NT2/D1 (cell line): ENCODE measurements around the gene RAD23B.

Experiments used
- SUZ12 ChIP-seq: IDR thresholded peaks from 2 replicates; pipeline ENCODE4 v1.6.1; 2011; ENCODE audit not compliant: insufficient read length, insufficient read depth; ENCODE audit errors: extremely low read depth
- YY1 ChIP-seq: IDR thresholded peaks from 2 replicates; pipeline ENCODE4 v1.6.1; 2011; ENCODE audit not compliant: insufficient read length, insufficient read depth
- ZNF274 ChIP-seq: IDR thresholded peaks from 2 replicates; pipeline ENCODE4 v1.6.1; 2011; ENCODE audit warnings: mild to moderate bottlenecking, low read depth, low read length

- no peak for TF ChIP-seq YY1
- TF ChIP-seq SUZ12, result no peak
- TF ChIP-seq ZNF274, result no peak
Observed at GRCh38 chr9:107314763-107315162, 31.7 kb downstream of the RAD23B start.
